ENCODE data around the gene VSNL1.

- TF ChIP-seq LEF1 (IDR thresholded peaks at IDR 0.05; ENCODE audit: borderline replicate concordance), result no peak
- no peak for TF ChIP-seq ZNF384 (IDR thresholded peaks at IDR 0.05)
- TF ChIP-seq FOXA1 (IDR thresholded peaks at IDR 0.05), result no peak
- no peak for TF ChIP-seq SUZ12 (IDR thresholded peaks at IDR 0.05)
- TF ChIP-seq NFRKB (IDR thresholded peaks at IDR 0.05), result no peak
These were observed 108.1 kb downstream of the VSNL1 start for GRCh38 chr2:17648581-17648980.
